ENCODE data around the gene SAMD9.
"Not testable (repeated sequence)": the region's sequence is repeated elsewhere in the genome, so short reads cannot be mapped to it uniquely, and the experiment has no call there.

SAMD9 gene

GRCh38 chr7:93120592-93121549 is 3.1 kb upstream of the SAMD9 start:
- DNase-seq (ENCODE audit: low spot score) = no peak

- DNase-seq (ENCODE audit: low spot score) = no peak
Measured at GRCh38 chr7:93119191-93119905, 1.6 kb upstream of the SAMD9 start.

GRCh38 chr7:93117327-93117726 is 452 bp downstream of the SAMD9 start:
- no peak for DNase-seq (ENCODE audit: low spot score)

- DNase-seq (ENCODE audit: low spot score) = no peak
Measured at GRCh38 chr7:93115796-93116195, 2.0 kb downstream of the SAMD9 start.

- no peak for DNase-seq (ENCODE audit: low spot score)
Measured at GRCh38 chr7:93108003-93108402, 9.8 kb downstream of the SAMD9 start.

GRCh38 chr7:93097388-93097787 is 20.4 kb downstream of the SAMD9 start:
- no peak for DNase-seq (ENCODE audit: low spot score)

GRCh38 chr7:93092757-93093370 is 24.9 kb downstream of the SAMD9 start:
- peak; percentile 45 for DNase-seq (ENCODE audit: low spot score)

GRCh38 chr7:93073357-93073756 is 44.4 kb downstream of the SAMD9 start:
- DNase-seq (ENCODE audit: low spot score) = not testable (repeated sequence)

GRCh38 chr7:93062599-93062998 is 55.2 kb downstream of the SAMD9 start:
- DNase-seq (ENCODE audit: low spot score) = no peak

GRCh38 chr7:93060865-93061264 is 56.9 kb downstream of the SAMD9 start:
- no peak for DNase-seq (ENCODE audit: low spot score)

- DNase-seq (ENCODE audit: low spot score) = no peak
Measured at GRCh38 chr7:93060025-93060424, 57.8 kb downstream of the SAMD9 start.

- not testable (repeated sequence) for DNase-seq (ENCODE audit: low spot score)
Measured at GRCh38 chr7:93056621-93057020, 61.2 kb downstream of the SAMD9 start.

- peak; percentile 78 for DNase-seq (ENCODE audit: low spot score)
Measured at GRCh38 chr7:93055543-93056107, 62.2 kb downstream of the SAMD9 start.

GRCh38 chr7:93054975-93055374 is 62.8 kb downstream of the SAMD9 start:
- DNase-seq (ENCODE audit: low spot score) = no peak

GRCh38 chr7:93053949-93054943 is 63.5 kb downstream of the SAMD9 start:
- DNase-seq (ENCODE audit: low spot score) = no peak

- DNase-seq (ENCODE audit: low spot score) = no peak
Measured at GRCh38 chr7:93053209-93053948, 64.4 kb downstream of the SAMD9 start.

GRCh38 chr7:93051660-93052059 is 66.1 kb downstream of the SAMD9 start:
- DNase-seq (ENCODE audit: low spot score) = no peak

Data from NAMALWA (cell line).